Panc1 (cell line): ENCODE measurements around the gene XYLT1. TPM values are rescaled to one million over a fixed set of nuclear protein-coding genes. Genes with fewer than 3 reads are reported as not detected.

Experiments
- ATAC-seq: fragments of 200-7000 bp; cut with Tn5 transposase; 2 replicates; pipeline ENCODE4 v1.9.1; 2020; ENCODE audit warnings: mild to moderate bottlenecking, moderate library complexity
- BruUV-seq: library from RNA; stranded (reverse); fragments of 400-500 nt; replicated peaks from 2 replicates; lab custom pipeline; 2021; lab: Mats Ljungman, UMichigan
- CTCF ChIA-PET: fragments of 300-600 bp; sonication (Branson Sonifier 250); formaldehyde crosslinking; loops from one replicate; lab custom pipeline; 2022; ENCODE audit warnings: antibody characterized with exemption; lab: Charles Lee
- POLR2A ChIA-PET: fragments of 300-600 bp; sonication (Branson Sonifier 250); formaldehyde crosslinking; loops from one replicate; lab custom pipeline; 2022; ENCODE audit warnings: antibody characterized with exemption; lab: Charles Lee
- DNase-seq: peaks from one replicate; pipeline ENCODE4 v3.0.0-alpha.2; 2010; ENCODE audit warnings: low read depth, low spot score
- H3K27ac ChIP-seq: 2 replicates; pipeline ENCODE4 v1.5.1; 2011; ENCODE audit warnings: mild to moderate bottlenecking, low read length, inconsistent platforms
- H3K27me3 ChIP-seq: fragments of 200-500 bp; sonication (Bioruptor generic); 2 replicates; pipeline ENCODE4 v1.6.0; 2014; ENCODE audit warnings: low read length, inconsistent platforms; ENCODE audit not compliant: control insufficient read depth, insufficient read depth
- H3K36me3 ChIP-seq: fragments of 200-500 bp; sonication (Bioruptor generic); 2 replicates; pipeline ENCODE4 v1.5.1; 2014; ENCODE audit warnings: inconsistent platforms, mild to moderate bottlenecking, low read length, moderate library complexity; ENCODE audit not compliant: control insufficient read depth, insufficient read depth
- H3K4me1 ChIP-seq: 2 replicates; pipeline ENCODE4 v1.5.1; 2011; ENCODE audit warnings: inconsistent platforms, mild to moderate bottlenecking, low read length, moderate library complexity; ENCODE audit not compliant: control insufficient read depth, insufficient read depth
- H3K4me3 ChIP-seq, 2 experiments: 2 replicates each; pipeline ENCODE4 v1.5.1; 2011 to 2012; ENCODE audit warnings: low read depth in 2 of 2, low read length in 2 of 2, mild to moderate bottlenecking in 2 of 2, inconsistent platforms in 1 of 2, moderate library complexity in 1 of 2
- H3K9me3 ChIP-seq: fragments of 200-500 bp; sonication (Bioruptor generic); 2 replicates; pipeline ENCODE4 v1.5.1; 2014; ENCODE audit warnings: low read depth, mild to moderate bottlenecking, inconsistent platforms, low read length, moderate library complexity; ENCODE audit not compliant: control insufficient read depth, insufficient read depth
- CTCF ChIP-seq: fragments of 450-650 bp; IDR thresholded peaks from 2 replicates; pipeline ENCODE4 v1.5.1; 2017; ENCODE audit warnings: mild to moderate bottlenecking
- POLR2AphosphoS5 ChIP-seq: IDR thresholded peaks from 2 replicates; pipeline ENCODE4 v1.6.1; 2012; ENCODE audit warnings: mild to moderate bottlenecking, low read depth, low read length, moderate library complexity
- REST ChIP-seq, 2 experiments: IDR thresholded peaks; 2 replicates each; pipeline ENCODE4 v1.6.1; 2011 to 2012; ENCODE audit warnings: low read depth in 2 of 2, control low read depth in 1 of 2, low read length in 1 of 2, mild to moderate bottlenecking in 1 of 2, moderate library complexity in 1 of 2; ENCODE audit not compliant: insufficient read depth in 1 of 2
- SIN3A ChIP-seq: IDR thresholded peaks from 2 replicates; pipeline ENCODE4 v1.6.1; 2012; ENCODE audit warnings: low read depth, mild to moderate bottlenecking, low read length, moderate library complexity, borderline replicate concordance; ENCODE audit not compliant: insufficient read depth
- TCF7L2 ChIP-seq: IDR thresholded peaks from 2 replicates; pipeline ENCODE4 v1.6.1; 2011; ENCODE audit warnings: mild to moderate bottlenecking, low read depth, low read length, inconsistent platforms
- in situ Hi-C: cut with HindIII; loops from 2 replicates; pipeline ENCODE4 v1.10.0; 2016; ENCODE audit warnings: low sequenced_read_pairs, low pct_unique_long_range_greater_than_20kb
- intact Hi-C: fragments of 100-400 bp; cut with micrococcal nuclease; formaldehyde crosslinking; loops from one replicate; pipeline ENCODE4 v1.10.0; 2022; ENCODE audit not compliant: unreplicated experiment
- total RNA-seq: library from RNA; stranded (reverse); gene quantifications from one replicate; pipeline ENCODE4 v1.2.1, GENCODE V29; 2021; ENCODE audit not compliant: unreplicated experiment

The XYLT1 gene
- total RNA-seq, 1 experiment from 2014 or later, result 0.62 TPM

GRCh38 chr16:17068524-17068923 lies 402.2 kb downstream of the XYLT1 start:
- H3K36me3 ChIP-seq, result no peaks in the 10 kb centered on the region
- no peaks in the 10 kb centered on the region for H3K4me1 ChIP-seq
- in situ Hi-C loops, result loop anchor here (25.0 kb wide), 1 partner anchor 119 kb away; no protein-coding TSS in a partner anchor
- ChIA-PET CTCF (no interaction called here), POLR2A (no interaction called here)
- intact Hi-C loops, result no loop called here
- no peak overlapping the region for H3K27ac ChIP-seq
- peaks cover 2% of the 10 kb centered on the region; the same call in 1 of the 2 replicates for H3K27me3 ChIP-seq
- no peak for TF ChIP-seq CTCF
- TF ChIP-seq REST (IDR thresholded peaks at IDR 0.05; ENCODE audit: insufficient read depth in 1 of 2, low read depth in 2 of 2, low read length in 1 of 2), result no peak
- TF ChIP-seq POLR2AphosphoS5, result no peak
- no peak for TF ChIP-seq TCF7L2
- no peak for TF ChIP-seq SIN3A
- no peaks in the 10 kb centered on the region for H3K9me3 ChIP-seq
- DNase-seq (no peak), ATAC-seq (no peak)
- no peak overlapping the region for H3K4me3 ChIP-seq
- BruUV-seq, result no TSS peak

- Histone ChIP-seq H3K9me3 (no peaks in the 10 kb centered on the region), H3K27me3 (0 out of 2 replicates have a peak, but pooled peaks cover 2% of the 10 kb centered on the region), H3K4me1 (no peaks in the 10 kb centered on the region), H3K27ac (no peak overlapping the region), H3K36me3 (no peaks in the 10 kb centered on the region), H3K4me3 (no peak overlapping the region)
- ATAC-seq (no peak), DNase-seq (no peak)
- in situ Hi-C loops (loop anchor here (25.0 kb wide), 1 partner anchor 119 kb away; no protein-coding TSS in a partner anchor), intact Hi-C loops (no loop called here)
- TF ChIP-seq SIN3A, result no peak
- TF ChIP-seq POLR2AphosphoS5, result no peak
- no peak for TF ChIP-seq CTCF
- no peak for TF ChIP-seq TCF7L2
- no peak for TF ChIP-seq REST (IDR thresholded peaks at IDR 0.05; ENCODE audit: insufficient read depth in 1 of 2, low read depth in 2 of 2, low read length in 1 of 2)
- no TSS peak for BruUV-seq
- POLR2A ChIA-PET, result no interaction called here
- CTCF ChIA-PET, result no interaction called here
Observed at GRCh38 chr16:17067882-17068281, 402.9 kb downstream of the XYLT1 start.
